GOT3 (cell line): ENCODE data around the gene RIPK1.

ENCODE experiments used
- DNase-seq: peaks from one replicate; lab custom pipeline; 2025; ENCODE audit warnings: mixed read lengths; lab: John Stamatoyannopoulos, UW

Gene RIPK1

GRCh38 chr6:3085074-3085473 is 16.8 kb downstream of the RIPK1 start:
- no peak for DNase-seq

GRCh38 chr6:3086282-3086946 is 18.1 kb downstream of the RIPK1 start:
- no peak for DNase-seq

DNA sequence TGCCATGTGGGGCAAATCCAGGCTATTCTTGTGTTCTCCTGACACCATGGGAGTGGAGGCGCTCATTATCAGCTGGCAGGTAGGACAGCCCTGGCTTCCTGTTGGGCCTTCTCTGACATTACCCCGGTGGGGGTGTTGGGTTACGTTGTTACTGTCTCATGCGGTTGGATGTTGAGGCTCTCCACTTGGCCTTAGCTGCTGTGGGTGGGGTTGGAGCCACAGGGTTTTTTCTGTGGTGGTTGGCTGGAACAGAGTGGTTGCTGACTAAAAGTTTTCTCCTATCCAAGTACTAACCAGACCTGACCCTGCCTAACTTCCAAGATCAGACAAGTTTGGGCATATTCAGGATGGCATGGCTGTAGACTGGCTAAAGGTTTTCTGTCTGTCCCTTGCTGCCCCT is 20.2 kb downstream of the RIPK1 start:
- no peak for DNase-seq

- DNase-seq = no peak
Observed at GRCh38 chr6:3088968-3089367, 20.7 kb downstream of the RIPK1 start.

GRCh38 chr6:3090013-3090412 is 21.7 kb downstream of the RIPK1 start:
- DNase-seq = no peak

DNA sequence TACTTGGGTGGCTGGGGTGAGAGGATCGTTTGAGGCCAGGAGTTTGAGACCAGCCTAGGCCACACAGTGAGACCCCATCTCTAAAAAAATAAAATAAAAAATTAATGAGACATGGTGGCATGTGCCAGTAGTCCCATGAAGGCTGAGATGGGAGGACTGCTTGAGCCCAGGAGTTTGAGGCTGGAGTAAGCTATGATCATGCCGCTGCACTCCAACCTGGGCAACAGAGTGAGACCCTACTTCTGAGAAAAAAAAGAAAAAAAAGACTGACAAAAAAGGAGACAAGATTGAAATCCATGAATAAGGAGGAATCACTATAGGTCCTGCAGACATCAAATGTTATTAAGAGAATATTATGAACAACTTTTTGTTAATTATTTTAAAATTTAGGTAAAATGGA is 26.5 kb downstream of the RIPK1 start:
- DNase-seq = no peak

DNA sequence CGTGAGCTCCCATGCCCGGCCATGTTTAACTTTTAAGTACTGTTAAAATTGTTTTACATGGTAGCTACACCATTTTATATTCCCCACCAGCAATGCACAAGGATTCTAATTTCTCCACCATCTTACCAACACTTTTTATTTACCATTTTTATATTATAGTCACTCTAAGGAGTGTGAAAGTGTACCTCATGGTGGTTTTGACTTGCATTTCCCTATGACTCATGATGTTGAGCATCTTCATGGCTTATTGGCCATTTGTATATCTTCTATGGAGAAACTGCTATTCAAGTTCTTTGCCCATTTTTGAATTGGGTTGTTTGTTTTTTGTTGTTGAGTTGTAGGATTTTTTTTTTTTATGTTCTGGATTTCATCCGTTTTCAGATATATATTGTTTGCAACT is 34.6 kb downstream of the RIPK1 start:
- DNase-seq = no peak

DNA sequence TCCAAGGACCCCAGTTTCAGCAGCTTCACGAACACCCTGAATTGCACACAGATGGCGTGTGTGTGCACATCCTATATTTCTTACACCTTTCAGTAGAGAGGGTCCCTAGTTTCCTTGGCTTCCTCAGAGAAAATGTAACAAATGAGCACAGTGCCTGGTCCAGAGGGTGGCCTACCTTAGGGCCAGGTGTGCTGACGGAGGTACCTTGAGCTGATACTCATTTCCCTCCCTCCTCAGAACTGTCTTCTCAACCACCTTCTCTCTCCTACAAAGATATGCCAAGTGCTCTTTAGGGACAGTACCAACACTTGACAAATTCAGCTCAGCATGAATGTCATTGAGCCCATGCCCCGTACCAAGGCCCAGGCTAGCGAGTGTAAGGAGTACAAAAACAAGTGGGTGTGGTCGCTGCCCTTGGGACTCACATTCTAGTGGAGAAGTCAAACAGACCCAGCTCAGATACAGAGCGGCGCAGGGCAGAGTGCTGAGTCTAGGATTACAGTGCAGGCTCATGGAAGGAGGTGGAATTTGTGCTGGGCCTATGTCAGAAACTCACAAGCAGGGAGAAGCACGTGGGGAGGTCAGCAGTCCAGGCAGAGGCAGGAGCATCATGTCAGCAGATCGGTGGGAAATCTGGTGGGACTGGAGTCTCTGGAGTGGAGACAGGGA is 40.6 kb downstream of the RIPK1 start:
- DNase-seq = no peak

DNA sequence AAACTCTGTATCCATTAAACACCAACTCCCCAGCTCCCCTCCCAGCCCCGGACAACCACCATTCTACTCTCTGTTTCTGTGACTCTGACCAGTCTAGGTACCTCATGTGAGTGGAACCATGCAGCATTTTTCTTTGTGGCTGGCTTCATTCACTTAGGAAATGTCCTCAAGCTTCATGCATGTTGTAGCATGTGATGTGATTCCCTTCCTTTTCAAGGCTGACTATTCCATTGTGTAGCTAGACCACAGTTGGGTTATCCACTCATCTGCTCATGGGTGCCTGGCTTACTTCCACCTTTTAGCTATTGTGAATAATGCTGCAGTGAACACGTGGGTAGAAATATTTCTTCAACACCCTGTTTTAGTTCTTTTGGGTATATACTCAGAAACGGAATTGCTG is 41.5 kb downstream of the RIPK1 start:
- no peak for DNase-seq

- no peak for DNase-seq
Observed at GRCh38 chr6:3114377-3114776, 46.1 kb downstream of the RIPK1 start.

DNA sequence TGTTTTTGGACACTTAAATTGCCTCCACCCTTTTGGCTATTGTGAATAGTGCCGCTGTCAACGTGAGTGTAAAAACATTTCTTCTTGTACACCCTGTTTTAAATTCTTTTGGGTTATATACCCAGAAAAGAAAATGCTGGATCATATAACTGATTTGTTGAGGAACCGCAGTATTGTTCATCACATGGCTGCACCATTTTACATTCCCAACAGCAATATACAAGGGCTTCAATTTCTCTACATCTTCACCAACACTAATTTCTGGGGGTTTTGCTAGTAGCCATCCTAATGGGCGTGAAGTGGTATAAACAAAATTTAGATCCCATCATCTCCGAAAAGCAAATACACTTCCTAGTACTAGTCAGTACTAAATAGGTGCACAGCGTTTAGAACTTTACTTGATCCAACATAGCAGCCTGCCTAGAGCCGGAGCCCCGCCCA is 49.6 kb downstream of the RIPK1 start:
- no peak for DNase-seq

DNA sequence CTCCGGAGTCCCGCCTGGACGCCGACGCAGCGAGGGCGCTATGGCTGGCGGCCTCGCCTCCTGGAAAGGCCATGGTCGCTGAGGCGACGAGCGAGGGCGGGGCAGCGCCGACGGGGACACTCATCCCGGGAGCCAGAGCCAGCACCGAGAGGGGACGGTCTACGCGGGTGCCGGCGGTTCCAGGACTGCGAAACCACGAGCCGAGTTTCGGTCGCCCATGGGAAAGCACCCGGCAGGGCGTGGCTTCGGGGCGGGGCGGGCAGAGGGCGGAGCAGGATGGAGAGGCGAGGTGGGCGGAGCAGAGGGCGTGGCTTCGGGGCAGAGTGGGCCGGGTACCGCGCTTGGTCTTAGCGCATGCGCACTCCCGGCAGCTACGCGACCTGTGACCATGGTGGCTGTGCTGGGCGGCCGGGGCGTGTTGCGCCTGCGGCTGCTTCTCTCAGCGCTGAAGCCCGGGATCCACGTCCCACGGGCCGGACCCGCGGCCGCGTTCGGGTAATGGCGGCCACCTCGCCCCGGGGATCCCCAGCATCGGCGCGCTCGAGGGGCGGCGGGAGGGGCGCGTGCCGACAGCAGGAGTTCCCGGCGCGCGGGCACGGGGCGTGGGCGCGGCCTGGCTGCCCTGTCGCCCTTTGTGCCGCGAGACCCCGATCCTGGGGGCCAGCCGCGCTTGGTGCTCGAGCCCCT is 50.2 kb downstream of the RIPK1 start, which contains the start of gene BPHL:
BPHL (plus strand) TSS at position 359 of the 687 bp plus-strand sequence; CDS start at position 389, 30 bp downstream.
- peak; percentile 93 for DNase-seq

GRCh38 chr6:3119040-3119723 is 50.9 kb downstream of the RIPK1 start:
- DNase-seq = no peak

DNA sequence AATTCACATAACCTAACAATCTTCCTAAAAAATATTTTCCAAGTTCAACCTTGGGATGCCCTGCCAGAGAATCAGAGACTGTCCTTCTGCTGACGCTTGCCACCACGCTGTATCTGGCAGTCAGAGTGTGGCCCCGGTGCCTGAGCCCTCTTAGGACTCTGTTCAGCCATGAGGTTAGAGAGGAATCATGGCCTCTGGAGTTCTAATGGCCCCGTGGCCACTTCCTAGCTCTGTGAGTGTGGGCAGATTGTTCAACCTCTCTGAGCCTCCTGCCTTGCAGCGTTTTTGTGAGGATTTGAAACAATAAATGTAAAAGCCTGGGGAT is 52.4 kb downstream of the RIPK1 start:
- DNase-seq = no peak

DNA sequence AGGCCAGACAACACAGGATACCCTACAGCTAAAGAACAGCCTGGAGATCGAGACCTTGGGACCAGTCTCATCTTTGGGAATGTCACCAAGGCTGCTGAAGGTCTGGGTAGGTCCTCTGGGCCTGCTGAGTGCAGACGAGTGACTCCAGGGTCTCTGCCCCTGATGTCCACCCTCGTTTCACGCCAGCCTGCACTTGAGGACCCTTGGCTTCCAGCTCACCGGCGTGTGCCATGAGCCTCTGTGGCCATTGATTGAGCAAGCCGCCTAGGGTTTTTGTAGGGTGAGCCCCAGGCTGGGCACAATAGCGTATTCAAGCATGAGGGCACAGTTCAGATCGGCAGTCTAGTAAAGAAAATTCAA is 54.5 kb downstream of the RIPK1 start:
- DNase-seq = no peak

- no peak for DNase-seq
Observed at GRCh38 chr6:3124667-3125066, 56.4 kb downstream of the RIPK1 start.

DNA sequence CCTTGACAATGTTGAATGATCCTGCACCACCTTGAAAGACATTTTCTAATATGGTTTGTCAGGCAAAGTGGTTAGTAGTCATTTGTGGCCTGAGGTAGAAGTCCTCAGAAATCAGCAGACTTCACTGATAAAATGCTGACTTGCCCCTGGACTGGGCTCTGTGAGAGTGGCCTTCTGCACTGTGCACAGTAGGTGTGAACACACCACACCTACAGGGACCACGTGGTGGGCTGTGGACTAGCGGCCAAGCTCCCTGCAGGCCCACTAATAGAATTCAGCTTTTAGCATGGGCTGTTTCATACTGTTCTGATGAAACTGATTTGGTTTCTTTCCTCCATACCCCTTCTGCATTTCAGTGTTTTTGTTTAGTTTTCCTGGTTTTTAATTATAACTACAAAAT is 57.5 kb downstream of the RIPK1 start:
- DNase-seq = no peak

DNA sequence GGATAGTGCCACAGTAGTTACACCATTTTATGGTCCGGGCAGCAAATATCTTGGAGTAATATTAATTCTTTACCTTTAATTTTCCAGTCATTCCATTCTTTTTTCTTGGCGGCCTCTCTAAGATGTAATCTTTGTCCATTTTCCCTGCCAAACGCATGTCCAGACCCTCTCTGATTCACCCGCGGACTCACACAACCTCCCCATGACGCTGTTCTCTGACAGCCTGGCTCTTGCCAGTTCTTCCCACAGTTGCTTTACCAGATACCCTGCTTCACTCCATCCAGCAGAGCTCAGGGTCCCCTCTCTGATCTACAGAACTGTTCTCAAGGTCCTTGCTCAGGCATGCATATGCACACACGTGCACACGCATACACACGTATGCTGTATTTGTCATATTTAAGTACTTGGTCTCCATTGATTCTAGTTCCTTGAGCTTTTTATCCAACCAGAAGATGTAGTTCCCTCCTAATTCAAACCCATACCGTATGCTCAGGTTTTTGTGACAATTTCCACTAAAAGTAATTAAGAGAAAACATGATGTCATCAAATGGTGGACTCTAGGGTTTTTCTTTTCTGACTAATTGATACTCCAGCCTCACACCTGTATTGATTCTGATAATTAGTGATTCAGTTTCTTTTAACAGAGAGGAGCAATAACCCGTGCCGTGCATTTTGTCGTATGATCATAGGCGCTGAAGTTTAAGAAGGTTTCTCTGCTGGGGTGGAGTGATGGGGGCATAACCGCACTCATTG is 60.2 kb downstream of the RIPK1 start:
- no peak for DNase-seq

DNA sequence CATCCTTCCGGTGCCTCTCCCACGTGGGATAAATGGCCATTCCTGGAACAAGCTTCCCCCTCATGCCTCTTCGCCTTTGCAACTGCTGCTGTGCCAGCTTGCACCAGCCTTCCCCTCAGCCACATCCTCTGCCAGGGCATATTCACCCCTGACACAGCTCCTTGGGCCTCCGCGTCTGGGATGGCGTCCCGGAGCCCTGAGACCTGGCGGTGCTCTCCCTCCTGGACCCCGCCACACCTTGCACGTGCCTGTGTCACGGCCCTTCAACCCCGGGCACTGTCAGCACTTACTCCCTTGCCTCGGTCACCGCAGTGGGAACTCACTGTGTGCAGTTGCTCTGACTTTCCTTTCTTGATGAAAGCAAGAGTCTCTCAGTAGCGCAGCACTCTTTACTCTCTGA is 63.4 kb downstream of the RIPK1 start:
- no peak for DNase-seq

DNA sequence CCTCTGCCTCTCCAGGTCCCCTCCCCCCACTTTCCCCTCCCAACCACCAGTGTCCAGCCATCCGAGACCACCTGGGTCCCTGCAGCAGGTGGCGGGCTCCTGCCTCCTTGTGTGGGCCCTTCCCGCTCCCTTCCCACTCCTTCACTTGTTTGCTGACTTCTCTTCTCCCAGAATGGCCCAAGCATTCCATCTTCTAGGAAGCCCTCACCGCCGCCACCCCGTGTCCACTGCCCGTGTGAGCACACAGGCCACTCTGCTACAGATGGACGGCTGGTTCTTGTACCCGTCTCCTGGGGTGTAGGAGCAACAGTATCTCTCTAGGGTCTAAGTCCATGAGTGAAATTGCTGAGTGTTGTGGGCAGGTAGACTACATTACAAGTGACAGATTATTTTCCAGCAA is 65.2 kb downstream of the RIPK1 start:
- DNase-seq = no peak

GRCh38 chr6:3135668-3136291 is 67.5 kb downstream of the RIPK1 start:
- no peak for DNase-seq
